K562 (cell line): ENCODE results near the gene TRAPPC1. TPM values are rescaled to one million over a fixed set of nuclear protein-coding genes. Genes with fewer than 3 reads are reported as not detected.

Source experiments
- ETV6 ChIP-seq, 3 experiments: fragments of 150-350 bp in 1 of 3; sonication (generic) in 1 of 3; formaldehyde crosslinking in 1 of 3; IDR thresholded peaks; 2 replicates each; pipeline versions ENCODE4 v1.6.1 to v1.8.0; 2014 to 2022; ENCODE audit warnings: borderline replicate concordance in 2 of 3, low read depth in 2 of 3, antibody characterized with exemption in 1 of 3, low read length in 1 of 3, mild to moderate bottlenecking in 1 of 3, missing genetic modification reagents in 1 of 3
- FOSL1 ChIP-seq: fragments of 200-800 bp; sonication (Bioruptor generic); conservative IDR thresholded peaks from 2 replicates; pipeline ENCODE4 v1.6.1; 2016; ENCODE audit warnings: missing genetic modification characterization, missing compliant biosample characterization
- NCOA4 ChIP-seq: fragments of 450-650 bp; IDR thresholded peaks from 2 replicates; pipeline ENCODE4 v1.6.1; 2018; ENCODE audit warnings: mild to moderate bottlenecking; ENCODE audit not compliant: partially characterized antibody
- ZBTB7A ChIP-seq: IDR thresholded peaks from 2 replicates; pipeline ENCODE4 v1.6.1; 2011; ENCODE audit warnings: low read depth, mild to moderate bottlenecking, low read length, moderate library complexity, borderline replicate concordance; ENCODE audit not compliant: control insufficient read depth
- polyA plus RNA-seq, 8 experiments: library from polyadenylated mRNA; depleted of rRNA in 4 of 8; stranded (reverse) in 5 of 8; unstranded in 3 of 8; fragments of >200 nt; fragmentation: Nextera tagmentation in 2 of 8; fragmentation: Illumina TruSeq in 1 of 8; extraction: Ambion mirVana in 2 of 8; extraction: Trizol in 1 of 8; gene quantifications; 2 replicates each; pipeline versions ENCODE4 v1.2.1 to v1.2.3, GENCODE V29; 2011 to 2014; ENCODE audit warnings: inconsistent platforms in 1 of 8, missing spikeins in 1 of 8
- total RNA-seq, 7 experiments: library from RNA; depleted of rRNA in 6 of 7; stranded (reverse); fragments of >200 nt in 6 of 7; fragmentation: Illumina TruSeq in 2 of 7; extraction: Trizol in 2 of 7; gene quantifications; 2 replicates each; pipeline versions ENCODE4 v1.2.1 to v1.2.3, GENCODE V29; 2011 to 2021; ENCODE audit warnings: low replicate concordance in 1 of 7
- TF ChIP-seq, protein P1 (sequence below): fragments of 450-650 bp; IDR thresholded peaks from 2 replicates; pipeline ENCODE4 v1.6.1; 2017; ENCODE audit warnings: antibody characterized with exemption, mild to moderate bottlenecking
- TF ChIP-seq, protein P2 (sequence below): sonication (generic); formaldehyde crosslinking; IDR thresholded peaks from 2 replicates; pipeline ENCODE4 v1.8.0; 2022; ENCODE audit warnings: missing genetic modification reagents, mild to moderate bottlenecking, borderline replicate concordance
- TF ChIP-seq, protein P3 (sequence below), 3 experiments: IDR thresholded peaks in 2 of 3; conservative IDR thresholded peaks in 1 of 3; 2 replicates each; pipeline ENCODE4 v1.5.1; 2011 to 2012; ENCODE audit warnings: low read length in 3 of 3, mild to moderate bottlenecking in 3 of 3, control low read depth in 2 of 3, improper control_type of control experiment in 1 of 3, inconsistent platforms in 1 of 3, low read depth in 1 of 3, mixed read lengths in 1 of 3, moderate library complexity in 1 of 3; ENCODE audit not compliant: insufficient read depth in 2 of 3
- TF ChIP-seq, protein P4 (sequence below), 2 experiments: fragments of 450-650 bp; IDR thresholded peaks; 2 replicates each; pipeline ENCODE4 v1.6.1; 2016; ENCODE audit warnings: mild to moderate bottlenecking in 2 of 2, borderline replicate concordance in 1 of 2, low read depth in 1 of 2, moderate library complexity in 1 of 2

Gene TRAPPC1
- total and polyA plus RNA-seq, 9 of the 15 experiments (the other 6 are each of a cell fraction or from before 2014, with no cell fraction given), result 11.7 to 82.8 (median 36.2) TPM

DNA sequence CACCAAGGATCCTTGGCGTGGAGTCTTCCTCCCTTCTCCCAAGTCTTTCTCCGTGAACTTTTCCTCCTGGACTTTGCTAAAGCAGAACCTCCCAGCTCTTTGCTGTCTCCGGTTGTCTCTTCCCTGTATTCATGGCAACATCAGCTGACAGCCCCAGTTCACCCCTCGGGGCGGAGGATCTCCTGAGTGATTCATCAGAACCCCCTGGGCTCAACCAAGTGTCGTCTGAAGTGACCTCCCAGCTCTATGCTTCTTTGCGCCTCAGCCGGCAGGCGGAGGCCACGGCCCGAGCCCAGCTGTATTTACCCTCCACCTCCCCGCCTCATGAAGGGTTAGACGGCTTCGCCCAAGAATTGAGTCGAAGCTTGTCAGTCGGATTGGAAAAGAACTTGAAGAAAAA is 1.2 kb upstream of the TRAPPC1 start (continued):
- TF ChIP-seq, protein P1, sequence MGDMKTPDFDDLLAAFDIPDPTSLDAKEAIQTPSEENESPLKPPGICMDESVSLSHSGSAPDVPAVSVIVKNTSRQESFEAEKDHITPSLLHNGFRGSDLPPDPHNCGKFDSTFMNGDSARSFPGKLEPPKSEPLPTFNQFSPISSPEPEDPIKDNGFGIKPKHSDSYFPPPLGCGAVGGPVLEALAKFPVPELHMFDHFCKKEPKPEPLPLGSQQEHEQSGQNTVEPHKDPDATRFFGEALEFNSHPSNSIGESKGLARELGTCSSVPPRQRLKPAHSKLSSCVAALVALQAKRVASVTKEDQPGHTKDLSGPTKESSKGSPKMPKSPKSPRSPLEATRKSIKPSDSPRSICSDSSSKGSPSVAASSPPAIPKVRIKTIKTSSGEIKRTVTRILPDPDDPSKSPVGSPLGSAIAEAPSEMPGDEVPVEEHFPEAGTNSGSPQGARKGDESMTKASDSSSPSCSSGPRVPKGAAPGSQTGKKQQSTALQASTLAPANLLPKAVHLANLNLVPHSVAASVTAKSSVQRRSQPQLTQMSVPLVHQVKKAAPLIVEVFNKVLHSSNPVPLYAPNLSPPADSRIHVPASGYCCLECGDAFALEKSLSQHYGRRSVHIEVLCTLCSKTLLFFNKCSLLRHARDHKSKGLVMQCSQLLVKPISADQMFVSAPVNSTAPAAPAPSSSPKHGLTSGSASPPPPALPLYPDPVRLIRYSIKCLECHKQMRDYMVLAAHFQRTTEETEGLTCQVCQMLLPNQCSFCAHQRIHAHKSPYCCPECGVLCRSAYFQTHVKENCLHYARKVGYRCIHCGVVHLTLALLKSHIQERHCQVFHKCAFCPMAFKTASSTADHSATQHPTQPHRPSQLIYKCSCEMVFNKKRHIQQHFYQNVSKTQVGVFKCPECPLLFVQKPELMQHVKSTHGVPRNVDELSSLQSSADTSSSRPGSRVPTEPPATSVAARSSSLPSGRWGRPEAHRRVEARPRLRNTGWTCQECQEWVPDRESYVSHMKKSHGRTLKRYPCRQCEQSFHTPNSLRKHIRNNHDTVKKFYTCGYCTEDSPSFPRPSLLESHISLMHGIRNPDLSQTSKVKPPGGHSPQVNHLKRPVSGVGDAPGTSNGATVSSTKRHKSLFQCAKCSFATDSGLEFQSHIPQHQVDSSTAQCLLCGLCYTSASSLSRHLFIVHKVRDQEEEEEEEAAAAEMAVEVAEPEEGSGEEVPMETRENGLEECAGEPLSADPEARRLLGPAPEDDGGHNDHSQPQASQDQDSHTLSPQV, result 0 out of 2 replicates have a peak, but pooled peaks have one; percentile 27
- TF ChIP-seq, protein P2, sequence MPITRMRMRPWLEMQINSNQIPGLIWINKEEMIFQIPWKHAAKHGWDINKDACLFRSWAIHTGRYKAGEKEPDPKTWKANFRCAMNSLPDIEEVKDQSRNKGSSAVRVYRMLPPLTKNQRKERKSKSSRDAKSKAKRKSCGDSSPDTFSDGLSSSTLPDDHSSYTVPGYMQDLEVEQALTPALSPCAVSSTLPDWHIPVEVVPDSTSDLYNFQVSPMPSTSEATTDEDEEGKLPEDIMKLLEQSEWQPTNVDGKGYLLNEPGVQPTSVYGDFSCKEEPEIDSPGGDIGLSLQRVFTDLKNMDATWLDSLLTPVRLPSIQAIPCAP (CRISPR knock-in tag), result no peak
- TF ChIP-seq FOSL1 (tag) (peak; percentile 61), ETV6 (IDR thresholded peaks at IDR 0.05; ENCODE audit: borderline replicate concordance in 1 of 2, low read depth in 2 of 2, low read length in 1 of 2) (no peak), ETV6 (CRISPR knock-in tag; IDR thresholded peaks at IDR 0.05; ENCODE audit: borderline replicate concordance) (no peak), ZBTB7A (peak; percentile 61; the same call in 1 of the 2 replicates), NCOA4 (no peak)
- TF ChIP-seq, protein P3, sequence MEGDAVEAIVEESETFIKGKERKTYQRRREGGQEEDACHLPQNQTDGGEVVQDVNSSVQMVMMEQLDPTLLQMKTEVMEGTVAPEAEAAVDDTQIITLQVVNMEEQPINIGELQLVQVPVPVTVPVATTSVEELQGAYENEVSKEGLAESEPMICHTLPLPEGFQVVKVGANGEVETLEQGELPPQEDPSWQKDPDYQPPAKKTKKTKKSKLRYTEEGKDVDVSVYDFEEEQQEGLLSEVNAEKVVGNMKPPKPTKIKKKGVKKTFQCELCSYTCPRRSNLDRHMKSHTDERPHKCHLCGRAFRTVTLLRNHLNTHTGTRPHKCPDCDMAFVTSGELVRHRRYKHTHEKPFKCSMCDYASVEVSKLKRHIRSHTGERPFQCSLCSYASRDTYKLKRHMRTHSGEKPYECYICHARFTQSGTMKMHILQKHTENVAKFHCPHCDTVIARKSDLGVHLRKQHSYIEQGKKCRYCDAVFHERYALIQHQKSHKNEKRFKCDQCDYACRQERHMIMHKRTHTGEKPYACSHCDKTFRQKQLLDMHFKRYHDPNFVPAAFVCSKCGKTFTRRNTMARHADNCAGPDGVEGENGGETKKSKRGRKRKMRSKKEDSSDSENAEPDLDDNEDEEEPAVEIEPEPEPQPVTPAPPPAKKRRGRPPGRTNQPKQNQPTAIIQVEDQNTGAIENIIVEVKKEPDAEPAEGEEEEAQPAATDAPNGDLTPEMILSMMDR (IDR thresholded peaks at IDR 0.05 in 2 of 3, conservative IDR thresholded peaks at IDR 0.05 in 1 of 3; ENCODE audit: insufficient read depth in 2 of 3, low read depth in 1 of 3, low read length in 3 of 3), result peak; percentile 32 to 49 (median 43); a peak in 5 of 6 replicates
- TF ChIP-seq, protein P4, sequence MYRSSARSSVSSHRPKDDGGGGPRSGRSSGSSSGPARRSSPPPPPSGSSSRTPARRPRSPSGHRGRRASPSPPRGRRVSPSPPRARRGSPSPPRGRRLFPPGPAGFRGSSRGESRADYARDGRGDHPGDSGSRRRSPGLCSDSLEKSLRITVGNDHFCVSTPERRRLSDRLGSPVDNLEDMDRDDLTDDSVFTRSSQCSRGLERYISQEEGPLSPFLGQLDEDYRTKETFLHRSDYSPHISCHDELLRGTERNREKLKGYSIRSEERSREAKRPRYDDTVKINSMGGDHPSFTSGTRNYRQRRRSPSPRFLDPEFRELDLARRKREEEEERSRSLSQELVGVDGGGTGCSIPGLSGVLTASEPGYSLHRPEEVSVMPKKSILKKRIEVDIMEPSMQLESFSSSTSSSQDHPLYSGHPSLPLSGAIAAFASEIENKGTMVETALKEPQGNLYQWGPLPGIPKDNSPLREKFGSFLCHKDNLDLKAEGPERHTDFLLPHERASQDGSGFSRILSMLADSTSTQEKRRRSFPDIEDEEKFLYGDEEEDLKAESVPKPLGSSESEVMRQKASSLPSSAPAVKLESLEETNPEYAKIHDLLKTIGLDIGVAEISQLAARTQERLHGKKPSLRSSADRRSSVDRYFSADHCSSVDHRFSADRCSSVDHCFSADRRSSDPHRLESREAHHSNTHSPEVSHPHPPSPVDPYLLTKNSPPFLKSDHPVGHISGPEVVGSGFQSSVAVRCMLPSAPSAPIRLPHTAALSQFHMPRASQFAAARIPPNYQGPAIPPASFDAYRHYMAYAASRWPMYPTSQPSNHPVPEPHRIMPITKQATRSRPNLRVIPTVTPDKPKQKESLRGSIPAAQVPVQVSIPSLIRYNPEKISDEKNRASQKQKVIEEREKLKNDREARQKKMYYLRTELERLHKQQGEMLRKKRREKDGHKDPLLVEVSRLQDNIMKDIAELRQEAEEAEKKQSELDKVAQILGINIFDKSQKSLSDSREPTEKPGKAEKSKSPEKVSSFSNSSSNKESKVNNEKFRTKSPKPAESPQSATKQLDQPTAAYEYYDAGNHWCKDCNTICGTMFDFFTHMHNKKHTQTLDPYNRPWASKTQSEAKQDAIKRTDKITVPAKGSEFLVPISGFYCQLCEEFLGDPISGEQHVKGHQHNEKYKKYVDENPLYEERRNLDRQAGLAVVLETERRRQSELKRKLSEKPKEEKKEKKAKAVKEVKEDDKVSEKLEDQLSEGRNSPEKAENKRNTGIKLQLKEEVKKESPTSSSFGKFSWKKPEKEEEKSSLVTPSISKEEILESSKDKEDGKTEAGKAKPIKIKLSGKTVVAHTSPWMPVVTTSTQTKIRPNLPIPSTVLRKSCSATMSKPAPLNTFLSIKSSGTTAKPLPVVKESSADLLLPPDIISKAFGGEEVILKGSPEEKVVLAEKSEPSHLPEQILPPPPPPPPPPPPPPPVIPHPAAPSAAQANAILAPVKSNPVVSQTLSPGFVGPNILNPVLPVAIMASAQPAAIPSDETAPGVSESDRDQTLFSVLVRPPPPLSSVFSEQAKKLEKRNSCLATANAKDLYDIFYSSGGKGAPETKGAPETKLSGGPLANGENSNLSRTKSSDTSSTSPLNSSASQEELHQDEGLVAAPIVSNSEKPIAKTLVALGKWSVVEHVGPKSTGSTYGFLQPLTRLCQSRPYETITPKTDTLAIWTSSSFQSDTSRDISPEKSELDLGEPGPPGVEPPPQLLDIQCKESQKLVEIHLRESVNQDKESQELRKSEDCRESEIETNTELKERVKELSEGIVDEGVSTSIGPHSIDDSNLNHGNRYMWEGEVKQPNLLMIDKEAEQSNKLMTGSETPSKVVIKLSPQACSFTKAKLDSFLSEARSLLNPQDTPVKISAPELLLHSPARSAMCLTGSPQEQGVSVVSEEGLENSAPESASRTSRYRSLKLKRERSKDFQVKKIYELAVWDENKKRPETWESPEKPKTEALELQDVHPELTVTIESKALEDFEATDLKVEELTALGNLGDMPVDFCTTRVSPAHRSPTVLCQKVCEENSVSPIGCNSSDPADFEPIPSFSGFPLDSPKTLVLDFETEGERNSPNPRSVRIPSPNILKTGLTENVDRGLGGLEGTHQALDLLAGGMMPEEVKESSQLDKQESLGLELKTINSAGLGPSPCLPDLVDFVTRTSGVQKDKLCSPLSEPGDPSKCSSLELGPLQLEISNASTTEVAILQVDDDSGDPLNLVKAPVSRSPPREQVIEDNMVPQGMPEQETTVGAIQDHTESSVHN (IDR thresholded peaks at IDR 0.05; ENCODE audit: borderline replicate concordance in 1 of 2, low read depth in 1 of 2), result 0 out of 4 replicates have a peak, but pooled peaks of 1 of the 2 experiments have one; percentile 17
